Hepatocyte (in vitro differentiated cells): Measurements from ENCODE around the gene TP73. TPM values are rescaled to one million over a fixed set of nuclear protein-coding genes. Genes with fewer than 3 reads are reported as not detected.

ENCODE experiments used
- DNase-seq: peaks from one replicate; pipeline ENCODE4 v3.0.0-alpha.2; 2016; ENCODE audit warnings: low spot score
- H2AFZ ChIP-seq: fragments of 200-600 bp; sonication (generic); 2 replicates; pipeline ENCODE4 v1.6.0; 2016; ENCODE audit warnings: antibody characterized with exemption, mild to moderate bottlenecking
- H3K27ac ChIP-seq: fragments of 200-600 bp; sonication (generic); 2 replicates; pipeline ENCODE4 v1.5.1; 2016; ENCODE audit warnings: mild to moderate bottlenecking
- H3K27me3 ChIP-seq: fragments of 200-600 bp; sonication (generic); 2 replicates; pipeline ENCODE4 v1.6.1; 2016
- H3K36me3 ChIP-seq: fragments of 200-600 bp; sonication (generic); replicated peaks from 2 replicates; pipeline ENCODE4 v1.5.1; 2016; ENCODE audit warnings: low read depth; ENCODE audit not compliant: insufficient read depth
- H3K4me1 ChIP-seq: fragments of 200-600 bp; sonication (generic); 2 replicates; pipeline ENCODE4 v1.5.1; 2016; ENCODE audit warnings: mild to moderate bottlenecking, moderate library complexity; ENCODE audit not compliant: insufficient read depth
- H3K4me2 ChIP-seq: fragments of 200-600 bp; sonication (generic); 2 replicates; pipeline ENCODE4 v1.6.0; 2016
- H3K4me3 ChIP-seq: fragments of 200-600 bp; sonication (generic); 2 replicates; pipeline ENCODE4 v1.5.1; 2016; ENCODE audit warnings: mild to moderate bottlenecking
- H3K79me2 ChIP-seq: fragments of 200-600 bp; sonication (generic); 2 replicates; pipeline ENCODE4 v1.6.0; 2017; ENCODE audit warnings: mild to moderate bottlenecking
- H3K9me2 ChIP-seq: fragments of 200-600 bp; sonication (generic); replicated peaks from 2 replicates; pipeline ENCODE4 v1.6.0; 2017; ENCODE audit warnings: mild to moderate bottlenecking; ENCODE audit not compliant: insufficient read depth
- H3K9me3 ChIP-seq: fragments of 200-600 bp; sonication (generic); 2 replicates; pipeline ENCODE4 v1.5.1; 2016; ENCODE audit warnings: low read depth, mild to moderate bottlenecking
- H4K20me1 ChIP-seq: fragments of 200-600 bp; sonication (generic); 2 replicates; pipeline ENCODE4 v1.6.0; 2016; ENCODE audit warnings: mild to moderate bottlenecking; ENCODE audit not compliant: insufficient read depth, poor library complexity, severe bottlenecking
- EZH2 ChIP-seq: fragments of 200-600 bp; sonication (generic); IDR thresholded peaks from 2 replicates; pipeline ENCODE4 v1.6.1; 2016; ENCODE audit warnings: antibody characterized with exemption, mild to moderate bottlenecking, borderline replicate concordance
- EZH2phosphoT487 ChIP-seq: fragments of 200-600 bp; sonication (generic); IDR thresholded peaks from one replicate; pipeline ENCODE4 v1.6.1; 2018; ENCODE audit warnings: antibody characterized with exemption, mild to moderate bottlenecking, low read depth, moderate library complexity; ENCODE audit not compliant: unreplicated experiment, severe bottlenecking
- WGBS: methylation state at CpG from one replicate; pipeline ENCODE4 v1.1.6; 2016; ENCODE audit warnings: low lambda C conversion rate; ENCODE audit errors: missing lambda C conversion rate; 5-methylcytosine and 5-hydroxymethylcytosine counted together
- polyA plus RNA-seq: library from polyadenylated mRNA; unstranded; fragments of >200 nt; fragmentation: Nextera tagmentation; extraction: Ambion mirVana; gene quantifications from 2 replicates; pipeline ENCODE4 v1.2.1, GENCODE V29; 2016
- total RNA-seq: library from RNA; depleted of rRNA; stranded (reverse); fragments of >200 nt; gene quantifications from 2 replicates; pipeline ENCODE4 v1.2.3, GENCODE V29; 2014
- TF ChIP-seq, protein P1 (sequence below): fragments of 200-600 bp; sonication (generic); IDR thresholded peaks from 2 replicates; pipeline ENCODE4 v1.5.1; 2016; ENCODE audit warnings: antibody characterized with exemption, mild to moderate bottlenecking; ENCODE audit not compliant: poor library complexity

Gene TP73
- total and polyA plus RNA-seq, 2 experiments from 2014 or later, result 0.27 to 0.47 TPM

DNA sequence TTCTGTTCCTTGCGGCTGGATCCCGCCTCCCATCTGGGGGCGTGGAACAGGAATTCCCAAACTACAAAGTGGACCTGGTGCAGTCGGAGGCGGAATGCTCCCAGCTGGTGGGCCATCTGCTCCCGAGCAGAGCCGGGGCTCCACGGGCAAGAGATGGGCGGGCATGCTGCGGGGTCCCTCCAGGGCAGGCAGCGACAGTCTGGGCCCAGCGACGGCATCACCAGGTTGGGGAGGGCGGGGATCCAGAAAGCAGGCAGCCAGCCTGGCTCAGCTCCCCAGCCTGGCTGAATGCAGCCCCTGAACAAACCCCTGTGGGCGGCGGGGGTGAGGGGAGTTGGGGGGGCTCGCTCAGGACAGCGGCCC lies 44.6 kb upstream of the TP73 start:
- Histone ChIP-seq H4K20me1 (peaks cover 5% of the 10 kb centered on the region), H2AFZ (no peak overlapping the region), H3K4me1 (peaks cover 30% of the 10 kb centered on the region), H3K27ac (no peak overlapping the region), H3K9me3 (no peaks in the 10 kb centered on the region), H3K36me3 (no peaks in the 10 kb centered on the region), H3K9me2 (no peaks in the 10 kb centered on the region), H3K27me3 (no peaks in the 10 kb centered on the region), H3K4me2 (no peak overlapping the region), H3K79me2 (peaks cover 13% of the 10 kb centered on the region), H3K4me3 (no peak overlapping the region)
- WGBS, result 88% methylated on average over 18 of the region's 18 CpGs
- no peak for DNase-seq
- TF ChIP-seq EZH2 (no peak), EZH2phosphoT487 (no peak)
- TF ChIP-seq, protein P1, sequence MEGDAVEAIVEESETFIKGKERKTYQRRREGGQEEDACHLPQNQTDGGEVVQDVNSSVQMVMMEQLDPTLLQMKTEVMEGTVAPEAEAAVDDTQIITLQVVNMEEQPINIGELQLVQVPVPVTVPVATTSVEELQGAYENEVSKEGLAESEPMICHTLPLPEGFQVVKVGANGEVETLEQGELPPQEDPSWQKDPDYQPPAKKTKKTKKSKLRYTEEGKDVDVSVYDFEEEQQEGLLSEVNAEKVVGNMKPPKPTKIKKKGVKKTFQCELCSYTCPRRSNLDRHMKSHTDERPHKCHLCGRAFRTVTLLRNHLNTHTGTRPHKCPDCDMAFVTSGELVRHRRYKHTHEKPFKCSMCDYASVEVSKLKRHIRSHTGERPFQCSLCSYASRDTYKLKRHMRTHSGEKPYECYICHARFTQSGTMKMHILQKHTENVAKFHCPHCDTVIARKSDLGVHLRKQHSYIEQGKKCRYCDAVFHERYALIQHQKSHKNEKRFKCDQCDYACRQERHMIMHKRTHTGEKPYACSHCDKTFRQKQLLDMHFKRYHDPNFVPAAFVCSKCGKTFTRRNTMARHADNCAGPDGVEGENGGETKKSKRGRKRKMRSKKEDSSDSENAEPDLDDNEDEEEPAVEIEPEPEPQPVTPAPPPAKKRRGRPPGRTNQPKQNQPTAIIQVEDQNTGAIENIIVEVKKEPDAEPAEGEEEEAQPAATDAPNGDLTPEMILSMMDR, result no peak

DNA sequence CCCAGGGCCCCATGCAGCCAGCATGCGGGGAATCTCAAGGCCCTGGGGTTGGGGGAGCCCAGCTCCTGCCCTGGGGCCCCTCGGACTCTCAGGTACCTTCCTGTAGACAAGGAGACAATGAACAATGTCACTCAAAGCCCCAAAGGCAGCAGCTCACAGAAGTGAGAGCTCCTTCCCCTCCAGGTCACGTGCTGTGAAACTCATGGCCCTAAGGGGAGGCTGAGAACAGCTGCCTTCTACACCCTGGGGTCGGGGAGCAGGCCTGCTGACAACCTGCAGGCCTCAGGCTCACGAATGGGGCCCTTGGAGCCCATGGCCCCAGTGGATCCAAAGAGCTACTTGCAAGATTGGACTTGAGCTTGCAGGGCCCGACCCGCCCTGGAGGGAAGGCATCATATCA lies 44.2 kb upstream of the TP73 start:
- no peaks in the 10 kb centered on the region for H3K27me3 ChIP-seq
- H3K4me2 ChIP-seq, result no peak overlapping the region
- peaks cover 5% of the 10 kb centered on the region for H4K20me1 ChIP-seq
- DNase-seq, result no peak
- H3K4me1 ChIP-seq, result peaks cover 35% of the 10 kb centered on the region
- no peaks in the 10 kb centered on the region for H3K9me2 ChIP-seq
- WGBS, result 88% methylated on average over 7 of the region's 7 CpGs
- no peaks in the 10 kb centered on the region for H3K36me3 ChIP-seq
- TF ChIP-seq, protein P1, result no peak
- TF ChIP-seq EZH2phosphoT487, result no peak
- no peak for TF ChIP-seq EZH2
- peaks cover 13% of the 10 kb centered on the region for H3K79me2 ChIP-seq
- H3K27ac ChIP-seq, result no peak overlapping the region
- H3K9me3 ChIP-seq, result no peaks in the 10 kb centered on the region
- H2AFZ ChIP-seq, result no peak overlapping the region
- H3K4me3 ChIP-seq, result no peak overlapping the region

DNA sequence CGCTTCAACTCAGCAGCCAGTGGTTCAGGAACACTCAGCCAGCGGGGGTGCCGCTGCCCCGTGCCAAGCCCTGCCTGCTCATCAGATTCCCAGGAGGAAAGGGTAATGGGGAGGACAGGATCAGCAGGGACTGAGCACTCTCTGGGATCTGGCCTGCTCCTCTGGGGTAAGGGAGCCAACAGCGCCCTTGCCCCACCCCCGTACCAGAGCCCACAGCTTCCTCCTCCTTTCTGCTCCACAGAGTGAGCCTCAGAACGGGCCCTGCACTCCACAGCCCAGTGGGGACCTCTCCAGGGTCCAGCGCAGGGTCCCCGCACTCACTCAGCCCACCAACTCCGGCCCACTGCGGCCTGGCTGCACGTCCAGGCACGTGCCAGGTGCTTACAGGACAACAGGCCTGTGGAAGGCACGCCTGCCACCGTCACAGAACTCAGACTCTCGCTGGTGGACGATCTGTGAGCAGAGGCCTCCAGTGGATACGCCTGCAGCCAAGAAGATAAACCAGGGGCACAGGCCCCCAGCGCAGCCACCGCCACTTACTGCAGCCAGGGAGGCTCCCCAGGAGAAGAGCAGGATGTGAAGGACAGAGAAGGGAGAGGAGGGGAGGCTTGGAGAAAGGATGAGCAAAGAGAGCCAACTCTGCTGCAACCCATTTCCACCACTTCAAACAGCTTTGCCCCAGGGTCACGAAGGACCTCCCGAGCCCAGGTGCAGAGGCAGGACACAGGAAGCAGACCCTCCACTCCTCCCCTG lies 43.1 kb upstream of the TP73 start:
- Histone ChIP-seq H3K36me3 (no peaks in the 10 kb centered on the region), H3K27me3 (no peaks in the 10 kb centered on the region), H3K79me2 (peaks cover 13% of the 10 kb centered on the region), H2AFZ (no peak overlapping the region), H3K4me3 (no peak overlapping the region), H4K20me1 (peaks cover 5% of the 10 kb centered on the region), H3K4me2 (peak overlapping the region; percentile 98), H3K27ac (no peak overlapping the region), H3K9me2 (no peaks in the 10 kb centered on the region), H3K9me3 (no peaks in the 10 kb centered on the region), H3K4me1 (peaks cover 44% of the 10 kb centered on the region)
- WGBS, result 71% methylated on average over 22 of the region's 22 CpGs
- no peak for TF ChIP-seq EZH2phosphoT487
- TF ChIP-seq EZH2, result no peak
- TF ChIP-seq, protein P1, result no peak
- no peak for DNase-seq
